Karpas-422 (cell line): Measurements from ENCODE around the gene SELENOS. TPM values are rescaled to one million over a fixed set of nuclear protein-coding genes. Genes with fewer than 3 reads are reported as not detected.

Source experiments
- DNase-seq: peaks from one replicate; pipeline ENCODE4 v3.0.0-alpha.2; 2015
- H2AFZ ChIP-seq: fragments of 200-600 bp; sonication (generic); 2 replicates; pipeline ENCODE4 v1.6.1; 2014; ENCODE audit warnings: antibody characterized with exemption, low read length, mixed read lengths
- H3K27ac ChIP-seq: fragments of 200-600 bp; sonication (generic); 2 replicates; pipeline ENCODE4 v1.5.1; 2014; ENCODE audit warnings: mild to moderate bottlenecking, low read length, moderate library complexity
- H3K27me3 ChIP-seq: fragments of 200-600 bp; sonication (generic); 2 replicates; pipeline ENCODE4 v1.6.1; 2014; ENCODE audit warnings: low read length, mixed read lengths
- H3K36me3 ChIP-seq: fragments of 200-600 bp; sonication (generic); 2 replicates; pipeline ENCODE4 v1.6.1; 2014; ENCODE audit warnings: low read length, mixed read lengths; ENCODE audit not compliant: insufficient read depth
- H3K4me1 ChIP-seq: fragments of 200-600 bp; sonication (generic); 2 replicates; pipeline ENCODE4 v1.6.1; 2014; ENCODE audit warnings: mild to moderate bottlenecking, low read length, mixed read lengths
- H3K4me2 ChIP-seq: fragments of 200-600 bp; sonication (generic); 2 replicates; pipeline ENCODE4 v1.6.1; 2014; ENCODE audit warnings: low read length, low read depth, mild to moderate bottlenecking; ENCODE audit not compliant: poor library complexity, severe bottlenecking
- H3K4me3 ChIP-seq: fragments of 200-600 bp; sonication (generic); 2 replicates; pipeline ENCODE4 v1.5.1; 2014; ENCODE audit warnings: mild to moderate bottlenecking, antibody characterized with exemption, low read length, mixed read lengths
- H3K79me2 ChIP-seq: fragments of 200-600 bp; sonication (generic); 2 replicates; pipeline ENCODE4 v1.6.1; 2014; ENCODE audit warnings: mild to moderate bottlenecking, low read length, mixed read lengths
- H3K9ac ChIP-seq: fragments of 200-600 bp; sonication (generic); 2 replicates; pipeline ENCODE4 v1.6.0; 2014; ENCODE audit warnings: low read length
- H3K9me2 ChIP-seq: fragments of 200-600 bp; sonication (generic), shearing (Covaris generic); replicated peaks from 2 replicates; pipeline ENCODE4 v1.6.0; 2014; ENCODE audit warnings: mild to moderate bottlenecking, low read length, moderate library complexity; ENCODE audit not compliant: insufficient read depth
- H3K9me3 ChIP-seq: fragments of 300-700, 200-600 bp; sonication (generic); 2 replicates; pipeline ENCODE4 v1.6.1; 2014; ENCODE audit warnings: low read length, mixed read lengths
- H4K20me1 ChIP-seq: fragments of 200-600 bp; sonication (generic); 2 replicates; pipeline ENCODE4 v1.6.1; 2014; ENCODE audit warnings: mild to moderate bottlenecking, antibody characterized with exemption, low read length, low read depth; ENCODE audit not compliant: insufficient read depth
- total RNA-seq: library from RNA; depleted of rRNA; stranded (reverse); fragments of >200 nt; shearing (Covaris generic); gene quantifications from 2 replicates; pipeline ENCODE4 v1.2.3, GENCODE V29; 2014; ENCODE audit warnings: low replicate concordance

SELENOS gene
- total RNA-seq, 1 experiment from 2014 or later, result 14.9 TPM

GRCh38 chr15:101262551-101262950, 14.7 kb downstream of the SELENOS start:
- no peaks in the 10 kb centered on the region for H3K27me3 ChIP-seq
- H3K79me2 ChIP-seq, result no peaks in the 10 kb centered on the region
- no peak overlapping the region for H2AFZ ChIP-seq
- no peak overlapping the region for H3K27ac ChIP-seq
- H3K9me2 ChIP-seq, result no peaks in the 10 kb centered on the region
- no peak for DNase-seq
- no peaks in the 10 kb centered on the region for H3K36me3 ChIP-seq
- H3K4me1 ChIP-seq, result no peaks in the 10 kb centered on the region
- no peak overlapping the region for H3K4me2 ChIP-seq
- H3K9ac ChIP-seq, result no peak overlapping the region
- no peaks in the 10 kb centered on the region for H3K9me3 ChIP-seq
- no peaks in the 10 kb centered on the region for H4K20me1 ChIP-seq
- H3K4me3 ChIP-seq, result no peak overlapping the region

GRCh38 chr15:101258238-101259144, 18.8 kb downstream of the SELENOS start:
- DNase-seq, result peak; percentile 84
- Histone ChIP-seq H3K79me2 (no peaks in the 10 kb centered on the region), H2AFZ (no peak overlapping the region), H3K36me3 (no peaks in the 10 kb centered on the region), H3K4me3 (no peak overlapping the region), H3K9me2 (no peaks in the 10 kb centered on the region), H3K4me1 (no peaks in the 10 kb centered on the region), H3K27ac (no peak overlapping the region), H3K9ac (no peak overlapping the region), H3K27me3 (no peaks in the 10 kb centered on the region), H3K4me2 (no peak overlapping the region), H3K9me3 (no peaks in the 10 kb centered on the region), H4K20me1 (no peaks in the 10 kb centered on the region)

GRCh38 chr15:101256757-101257156, 20.5 kb downstream of the SELENOS start:
- Histone ChIP-seq H3K9ac (no peak overlapping the region), H3K9me3 (no peaks in the 10 kb centered on the region), H3K27ac (no peak overlapping the region), H3K4me2 (no peak overlapping the region), H3K79me2 (no peaks in the 10 kb centered on the region), H3K9me2 (no peaks in the 10 kb centered on the region), H3K4me3 (no peak overlapping the region), H2AFZ (no peak overlapping the region), H4K20me1 (no peaks in the 10 kb centered on the region), H3K4me1 (peaks cover 8% of the 10 kb centered on the region), H3K27me3 (no peaks in the 10 kb centered on the region), H3K36me3 (no peaks in the 10 kb centered on the region)
- peak; percentile 71 for DNase-seq

GRCh38 chr15:101255615-101256241, 21.6 kb downstream of the SELENOS start:
- H3K4me2 ChIP-seq, result no peak overlapping the region
- peaks cover 2% of the 10 kb centered on the region; the same call in 1 of the 2 replicates for H4K20me1 ChIP-seq
- H3K9me3 ChIP-seq, result no peaks in the 10 kb centered on the region
- DNase-seq, result no peak
- H3K4me1 ChIP-seq, result peaks cover 10% of the 10 kb centered on the region
- H3K9me2 ChIP-seq, result no peaks in the 10 kb centered on the region
- H3K36me3 ChIP-seq, result no peaks in the 10 kb centered on the region
- H3K79me2 ChIP-seq, result no peaks in the 10 kb centered on the region
- H2AFZ ChIP-seq, result no peak overlapping the region
- H3K27ac ChIP-seq, result no peak overlapping the region
- H3K4me3 ChIP-seq, result no peak overlapping the region
- no peaks in the 10 kb centered on the region; the same call in 1 of the 2 replicates for H3K27me3 ChIP-seq
- no peak overlapping the region for H3K9ac ChIP-seq

GRCh38 chr15:101255051-101255395, 22.3 kb downstream of the SELENOS start:
- no peak for DNase-seq
- no peak overlapping the region for H2AFZ ChIP-seq

GRCh38 chr15:101254157-101255050, 22.9 kb downstream of the SELENOS start:
- Histone ChIP-seq H3K9me3 (no peaks in the 10 kb centered on the region), H3K36me3 (no peaks in the 10 kb centered on the region), H2AFZ (no peak overlapping the region), H3K4me1 (peaks cover 19% of the 10 kb centered on the region), H3K27me3 (no peaks in the 10 kb centered on the region; the same call in 1 of the 2 replicates), H3K9ac (no peak overlapping the region), H3K4me3 (no peak overlapping the region), H3K4me2 (no peak overlapping the region), H3K27ac (no peak overlapping the region), H3K9me2 (no peaks in the 10 kb centered on the region), H3K79me2 (peaks cover 8% of the 10 kb centered on the region; the same call in 1 of the 2 replicates), H4K20me1 (peaks cover 14% of the 10 kb centered on the region)
- no peak for DNase-seq

More at GRCh38 chr15:101255051-101255395, 22.3 kb downstream of the SELENOS start:
- H3K9me2 ChIP-seq, result no peaks in the 10 kb centered on the region
- H3K27ac ChIP-seq, result no peak overlapping the region
- peaks cover 9% of the 10 kb centered on the region; the same call in 1 of the 2 replicates for H4K20me1 ChIP-seq
- H3K9me3 ChIP-seq, result no peaks in the 10 kb centered on the region
- H3K4me3 ChIP-seq, result no peak overlapping the region
- peaks cover 6% of the 10 kb centered on the region; the same call in 1 of the 2 replicates for H3K79me2 ChIP-seq
- H3K27me3 ChIP-seq, result no peaks in the 10 kb centered on the region; the same call in 1 of the 2 replicates
- no peaks in the 10 kb centered on the region for H3K36me3 ChIP-seq
- no peak overlapping the region for H3K4me2 ChIP-seq
- H3K9ac ChIP-seq, result no peak overlapping the region
- H3K4me1 ChIP-seq, result peaks cover 17% of the 10 kb centered on the region

- peak overlapping the region; percentile 97 for H3K4me2 ChIP-seq
- peaks cover 20% of the 10 kb centered on the region for H4K20me1 ChIP-seq
- H3K4me3 ChIP-seq, result peak overlapping the region; percentile 86
- no peaks in the 10 kb centered on the region for H3K9me3 ChIP-seq
- H3K9ac ChIP-seq, result peak overlapping the region; percentile 77
- H3K36me3 ChIP-seq, result no peaks in the 10 kb centered on the region; the same call in 1 of the 2 replicates
- H2AFZ ChIP-seq, result peak overlapping the region; percentile 80; the same call in 1 of the 2 replicates
- no peaks in the 10 kb centered on the region for H3K9me2 ChIP-seq
- DNase-seq, result no peak
- H3K4me1 ChIP-seq, result peaks cover 24% of the 10 kb centered on the region
- H3K79me2 ChIP-seq, result peaks cover 11% of the 10 kb centered on the region
- no peaks in the 10 kb centered on the region; the same call in 1 of the 2 replicates for H3K27me3 ChIP-seq
- no peak overlapping the region for H3K27ac ChIP-seq
These were observed 24.4 kb downstream of the SELENOS start for GRCh38 chr15:101252836-101253235.
